Fibroblast of skin of scalp (primary cell): Measurements from ENCODE around the gene EBF3.

ENCODE experiments used
- DNase-seq: peaks from one replicate; pipeline ENCODE4 v3.0.0-alpha.2; 2013

EBF3 gene

DNA sequence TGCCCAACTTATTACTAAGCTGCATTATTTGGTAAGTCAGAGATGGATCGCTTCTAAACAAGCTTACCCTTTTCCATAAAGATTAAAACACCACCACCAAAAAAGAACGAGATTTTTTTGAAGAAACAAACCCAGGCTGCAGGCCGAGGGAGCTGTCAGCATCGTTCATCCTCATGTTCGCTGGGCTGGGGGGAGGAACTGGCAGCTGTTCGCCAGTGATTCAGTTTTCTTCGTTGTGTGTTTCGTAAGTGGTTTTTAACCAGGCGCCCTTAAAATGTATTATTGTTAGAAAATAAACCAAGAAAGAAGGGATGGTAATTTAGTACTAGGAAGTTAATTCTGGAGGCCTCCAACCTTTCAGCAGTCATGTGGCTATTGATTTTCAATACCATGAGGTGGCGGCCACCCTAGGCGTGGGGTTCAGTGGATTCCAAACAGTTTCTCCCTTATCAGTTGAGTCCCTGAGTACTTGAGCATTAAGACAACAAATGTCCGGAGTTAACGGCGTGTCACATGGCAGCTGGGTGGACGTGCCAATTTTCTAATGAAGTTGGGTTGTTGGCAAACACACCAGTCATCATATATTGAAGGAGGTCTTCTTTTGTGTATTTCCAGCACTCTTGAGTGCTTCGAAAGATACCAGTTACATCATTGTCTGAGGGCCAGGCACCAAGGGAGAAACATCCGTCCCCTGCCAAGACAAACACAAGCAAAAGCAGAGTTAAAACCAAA lies 173.2 kb downstream of the EBF3 start:
- no peak for DNase-seq

- no peak for DNase-seq
These were observed 175.9 kb downstream of the EBF3 start for GRCh38 chr10:129788215-129788614.

- no peak for DNase-seq
These were observed 176.5 kb downstream of the EBF3 start for GRCh38 chr10:129787557-129787956.

- DNase-seq, result no peak
These were observed 177.9 kb downstream of the EBF3 start for GRCh38 chr10:129786216-129786615.

DNA sequence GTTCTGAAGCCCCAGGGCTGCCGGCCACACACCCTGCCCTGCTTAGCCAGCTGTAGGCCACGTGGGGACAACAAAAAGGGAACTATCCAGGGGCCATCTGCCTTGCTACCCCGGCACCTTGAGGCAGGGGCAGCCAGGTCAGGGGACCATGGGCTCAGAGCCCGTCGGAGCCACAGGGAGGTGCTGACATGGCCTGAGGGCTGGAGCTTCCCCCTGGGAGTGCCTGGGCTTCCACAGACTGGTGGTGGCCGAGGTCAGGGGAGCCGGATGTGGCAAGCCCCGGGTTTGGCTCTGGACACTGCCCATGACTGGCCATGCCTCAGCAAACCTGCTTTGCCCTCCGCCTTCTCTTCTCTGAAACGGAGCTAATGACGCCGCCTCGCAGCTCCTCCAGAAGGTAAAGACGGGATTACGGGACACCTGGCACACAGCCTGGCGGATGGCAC lies 178.5 kb downstream of the EBF3 start:
- no peak for DNase-seq
